GM21723 (cell line): ENCODE data around the gene ARL8A.
A peak's percentile ranks its signal among the peaks of the same experiment; 100 is the strongest.
"Not testable (repeated sequence)": the region's sequence is repeated elsewhere in the genome, so short reads cannot be mapped to it uniquely, and the experiment has no call there.

Experiments used
- ATAC-seq: cut with Tn5 transposase; IDR thresholded peaks from one replicate; pipeline ENCODE4 v1.9.1; 2021; ENCODE audit warnings: mild to moderate bottlenecking, moderate library complexity; ENCODE audit not compliant: unreplicated experiment

ARL8A gene

DNA sequence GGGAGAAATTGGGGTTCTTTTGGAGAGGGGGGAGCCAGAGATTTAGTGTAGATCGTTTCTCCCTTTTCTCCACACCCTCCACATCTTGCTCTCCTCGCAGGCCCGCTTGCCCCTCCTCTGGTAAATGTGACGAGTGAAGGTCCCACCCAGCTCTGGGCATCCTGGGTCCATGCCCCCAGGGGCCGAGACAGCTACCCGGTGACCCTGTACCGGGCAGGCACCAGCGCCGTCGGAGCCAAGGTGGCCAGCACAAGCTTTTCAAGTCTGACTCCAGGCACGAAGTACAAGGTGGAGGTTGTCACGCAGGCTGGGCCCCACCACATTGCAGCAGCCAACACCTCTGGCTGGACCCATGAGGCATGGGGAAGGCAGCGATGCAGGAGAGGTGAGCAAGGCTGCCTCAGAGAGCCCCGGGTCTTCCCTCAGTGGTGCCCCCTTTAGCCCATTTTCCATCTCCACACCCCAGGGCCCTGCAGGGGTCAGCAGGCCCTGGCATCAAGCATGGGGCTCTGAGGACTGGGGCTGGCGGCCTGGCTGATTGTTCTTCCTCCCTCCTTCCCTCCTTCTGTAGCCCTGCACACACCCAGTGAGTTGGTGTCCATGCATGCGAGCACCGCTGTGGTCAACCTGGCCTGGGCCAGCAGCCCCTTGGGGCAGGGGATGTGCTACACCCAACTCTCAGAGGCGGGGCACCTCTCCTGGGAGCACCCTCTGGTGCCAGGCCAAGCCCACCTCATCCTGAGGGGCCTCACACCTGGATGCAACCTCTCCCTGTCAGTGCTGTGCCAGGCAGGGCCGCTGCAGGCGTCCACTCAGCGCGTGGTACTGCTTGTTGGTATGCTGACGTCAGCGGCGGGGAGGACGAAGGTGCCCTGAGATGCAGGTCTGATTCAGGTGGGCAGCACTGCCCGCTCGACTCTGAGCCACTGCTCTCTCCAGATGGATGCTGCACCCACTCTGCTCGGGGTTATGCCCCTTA is 32.7 kb upstream of the ARL8A start:
- no peak for ATAC-seq

GRCh38 chr1:202173993-202174392 is 29.5 kb upstream of the ARL8A start:
- no peak for ATAC-seq

DNA sequence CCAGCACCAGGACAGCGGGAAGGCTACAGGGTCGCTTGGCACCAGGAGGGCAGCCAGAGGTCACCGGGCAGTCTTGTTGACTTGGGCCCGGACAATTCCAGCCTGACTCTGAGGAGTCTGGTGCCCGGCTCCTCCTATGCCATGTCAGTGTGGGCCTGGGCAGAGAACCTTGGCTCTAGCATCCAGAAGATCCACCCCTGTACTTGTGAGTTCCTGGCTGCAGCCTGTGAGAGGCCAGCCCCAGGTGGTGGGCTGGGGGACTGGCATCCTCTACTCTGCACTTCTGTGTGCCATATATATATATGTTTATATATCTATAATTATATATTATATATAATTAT is 27.4 kb upstream of the ARL8A start:
- no peak for ATAC-seq

DNA sequence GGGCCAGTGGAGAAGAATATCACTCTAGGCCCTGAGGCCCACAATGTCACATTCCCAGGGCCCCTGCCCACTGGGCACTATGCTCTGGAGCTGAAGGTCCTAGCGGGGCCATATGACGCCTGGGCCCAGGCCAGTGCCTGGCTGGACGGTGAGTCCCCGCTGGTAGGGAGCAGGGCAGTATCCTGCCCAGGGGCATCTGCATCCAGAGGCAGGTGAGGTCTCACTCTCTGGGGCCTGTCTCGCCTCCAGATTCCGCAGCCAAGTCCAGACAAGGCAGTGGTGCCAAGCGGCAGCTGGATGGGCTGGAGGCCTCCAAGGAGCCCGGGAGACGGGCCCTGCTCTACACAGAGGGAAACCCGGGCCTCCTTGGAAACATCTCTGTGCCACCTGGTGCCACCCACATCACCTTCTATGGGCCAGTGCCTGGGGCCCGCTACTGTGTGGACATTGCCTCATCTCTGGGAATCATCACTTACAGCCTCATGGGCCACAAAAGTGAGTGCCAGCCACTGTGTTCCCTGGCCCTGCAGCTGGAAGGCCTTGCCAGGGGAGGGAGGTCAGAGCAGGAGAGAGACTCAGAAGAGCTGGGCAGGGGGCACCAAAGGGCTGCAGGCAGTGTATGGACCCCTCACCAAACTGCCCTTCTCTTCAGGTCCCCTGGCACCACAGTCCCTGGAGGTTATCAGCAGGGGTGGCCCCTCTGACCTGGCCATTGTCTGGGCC is 26.9 kb upstream of the ARL8A start:
- ATAC-seq, result no peak

DNA sequence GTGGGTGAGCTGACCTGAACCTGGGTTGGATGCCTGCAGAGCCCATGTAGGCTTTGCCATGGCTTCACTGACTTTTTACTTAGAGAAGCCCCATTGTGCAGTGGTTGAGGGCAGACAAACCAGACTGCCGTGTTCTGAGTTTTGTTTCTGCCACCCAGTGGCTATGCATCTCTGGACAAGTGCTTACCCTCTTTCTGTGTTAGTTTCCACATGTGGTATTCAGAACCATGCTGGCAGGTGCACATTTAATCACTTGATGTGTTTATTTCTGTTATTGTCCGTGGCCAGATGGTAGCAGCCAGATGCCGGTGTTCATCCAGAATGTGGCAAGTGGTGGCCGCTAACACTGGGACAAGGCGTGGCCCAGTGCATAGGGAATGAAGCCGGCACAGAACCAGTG is 26.2 kb upstream of the ARL8A start:
- ATAC-seq, result no peak

- ATAC-seq, result no peak
Measured at GRCh38 chr1:202168861-202169260, 24.3 kb upstream of the ARL8A start.

DNA sequence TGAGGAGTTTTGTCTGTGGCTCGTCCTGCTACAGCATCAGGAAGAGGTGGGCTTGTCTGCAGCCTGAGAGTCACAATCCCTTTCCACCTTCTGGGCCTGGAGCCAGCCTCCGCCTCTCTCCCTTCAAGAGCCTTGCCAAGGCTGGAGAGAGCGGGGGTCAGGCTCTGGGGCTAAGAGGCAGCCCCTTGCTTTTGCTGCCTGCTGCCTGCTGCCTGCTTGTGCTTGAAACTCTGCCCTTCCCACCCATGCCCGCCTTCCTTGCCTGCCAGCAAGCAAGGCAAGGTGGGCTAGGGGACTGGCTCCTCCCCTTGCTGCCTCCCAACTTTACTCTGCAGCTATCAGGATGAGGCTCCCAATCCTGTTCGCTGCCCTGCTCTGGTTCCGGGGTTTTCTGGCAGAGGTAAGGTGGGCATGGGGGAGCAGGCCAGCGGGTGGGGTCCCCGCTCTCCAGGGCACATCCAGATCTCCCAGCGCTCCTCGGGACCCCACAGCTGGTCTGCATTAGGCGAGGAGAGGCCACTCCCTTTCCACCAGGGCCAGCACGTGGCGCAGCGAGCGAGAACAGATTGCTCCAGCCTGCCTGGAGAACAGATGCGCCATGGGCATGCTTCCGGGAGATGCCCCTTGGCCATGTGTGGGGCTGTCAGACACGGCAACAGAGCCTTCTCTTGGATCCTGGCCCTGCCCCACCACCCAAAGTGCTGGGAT is 23.3 kb upstream of the ARL8A start:
- ATAC-seq, result no peak

- ATAC-seq, result not testable (repeated sequence)
Measured at GRCh38 chr1:202167054-202167453, 22.5 kb upstream of the ARL8A start.

DNA sequence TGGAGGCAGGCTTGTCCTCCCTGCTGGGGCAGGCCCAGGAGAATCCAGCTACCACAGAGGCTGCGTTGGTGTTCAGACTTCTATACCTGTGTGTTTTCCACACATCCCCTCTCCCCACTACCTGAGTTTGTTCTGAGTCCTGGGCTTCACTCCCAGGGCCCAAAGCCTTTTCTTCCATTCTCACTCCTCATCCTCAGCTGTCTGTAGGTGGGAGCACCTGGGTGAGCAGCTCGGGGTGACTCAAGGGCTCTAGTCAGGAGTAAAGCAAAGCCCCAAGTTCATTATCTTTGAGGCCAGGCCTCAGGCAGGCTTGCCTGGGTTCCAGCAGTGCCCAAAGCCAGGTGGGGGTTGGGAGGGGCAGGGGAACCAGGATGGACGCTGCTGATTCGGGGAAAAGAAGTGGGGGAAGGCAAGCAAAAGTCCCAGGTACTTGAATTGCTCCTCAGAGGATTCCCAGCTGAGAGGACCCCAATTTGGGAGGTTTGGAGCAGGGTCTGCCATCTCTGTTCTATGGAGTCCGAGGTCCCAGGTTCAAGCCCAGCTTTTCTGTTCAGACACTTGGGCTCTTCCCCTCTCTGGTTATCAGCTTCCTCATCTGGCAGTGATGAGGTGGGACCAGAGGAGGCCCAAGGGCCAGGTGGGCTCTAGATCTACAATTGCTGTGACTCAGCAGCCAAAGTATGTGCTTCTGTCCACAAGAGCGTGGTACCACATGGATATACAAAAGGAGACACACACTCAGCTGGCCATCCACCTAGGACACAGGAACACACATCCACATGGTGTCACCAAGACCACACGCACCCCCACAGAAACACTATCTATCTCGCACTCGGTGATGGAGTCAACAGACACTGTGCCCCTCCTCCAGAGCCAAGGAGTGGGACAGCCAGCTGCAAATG is 21.7 kb upstream of the ARL8A start:
- no peak for ATAC-seq

DNA sequence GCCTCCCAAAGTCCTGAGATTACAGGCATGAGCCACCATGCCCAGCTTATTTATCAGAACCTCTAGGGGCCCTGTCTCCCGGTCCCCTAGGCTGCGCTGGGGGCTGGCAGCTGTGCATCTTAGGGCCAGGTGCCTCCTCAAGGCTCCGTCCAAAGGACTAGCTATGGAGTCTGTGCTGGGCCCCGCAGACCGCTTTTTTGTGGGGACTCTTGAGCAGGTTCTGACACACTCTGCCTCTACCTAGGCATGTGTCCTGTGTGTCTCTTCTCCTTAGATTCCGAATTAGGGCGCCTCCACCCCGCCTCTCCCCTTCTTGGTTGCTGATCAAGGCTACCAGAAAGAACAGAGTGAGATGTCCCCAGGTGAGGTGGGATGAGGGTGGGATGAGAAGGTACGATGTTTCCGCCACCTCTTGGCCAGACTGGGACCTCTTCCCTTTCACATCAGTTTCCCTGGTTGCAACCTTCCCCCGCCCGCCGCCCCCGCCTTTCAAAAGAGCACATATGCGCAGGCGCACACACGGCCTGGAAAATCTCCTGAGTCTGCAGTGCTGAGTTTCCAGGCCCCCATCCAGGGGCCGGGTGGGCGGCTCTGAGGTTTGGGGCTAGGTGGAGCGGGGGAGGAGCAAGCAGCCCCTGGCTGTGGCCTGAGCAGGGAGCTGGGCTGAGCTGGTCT is 20.9 kb upstream of the ARL8A start:
- ATAC-seq, result no peak

DNA sequence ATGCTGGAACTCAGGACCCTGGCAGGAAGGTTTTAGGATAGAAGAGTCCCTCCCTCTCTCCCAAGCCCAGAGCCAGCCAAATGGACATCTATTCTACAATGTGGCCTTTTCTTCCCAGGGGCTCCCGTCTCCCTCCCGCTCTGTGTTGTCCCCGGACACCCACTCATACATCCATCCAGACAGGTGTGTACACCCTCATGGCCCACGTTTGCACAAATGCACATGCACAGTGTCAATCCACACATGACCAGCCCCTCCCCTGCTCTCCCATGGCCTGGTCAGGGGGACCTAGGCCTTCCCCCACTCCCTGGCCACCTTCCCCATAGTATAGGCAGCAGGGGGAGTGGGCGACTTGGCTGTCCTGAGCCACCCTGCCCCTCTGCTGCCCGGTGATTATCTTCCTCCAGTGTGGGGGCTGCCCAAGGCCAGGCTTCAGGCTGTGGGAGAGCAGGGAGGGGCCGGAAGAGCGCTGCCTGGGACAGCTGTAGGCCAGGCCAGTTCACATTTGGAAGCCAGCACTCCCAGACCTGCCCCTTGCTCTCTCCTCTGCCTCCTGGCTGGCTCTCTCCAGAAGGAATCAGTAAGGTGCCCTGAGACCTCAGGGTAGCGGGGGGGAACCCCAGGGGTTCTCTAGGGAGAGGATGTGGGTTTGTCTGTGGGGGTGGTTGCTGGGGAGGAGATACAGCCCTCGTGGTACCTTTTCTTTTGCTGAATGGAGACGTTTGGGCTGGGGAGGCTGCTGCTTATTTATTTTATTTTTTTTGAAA is 19.9 kb upstream of the ARL8A start:
- peak; percentile 60 for ATAC-seq

- no peak for ATAC-seq
Measured at GRCh38 chr1:202163281-202164270, 19.0 kb upstream of the ARL8A start.

GRCh38 chr1:202162418-202163280 is 18.1 kb upstream of the ARL8A start:
- ATAC-seq, result no peak

- ATAC-seq, result no peak
Measured at GRCh38 chr1:202162047-202162417, 17.5 kb upstream of the ARL8A start.

GRCh38 chr1:202161151-202162046 is 16.9 kb upstream of the ARL8A start:
- no peak for ATAC-seq

GRCh38 chr1:202160377-202160940 is 15.9 kb upstream of the ARL8A start, which contains the start of gene PTPN7:
TSS of gene PTPN7 (minus strand) at chr1:202160602. CDS start at chr1:202159402, 1,200 bp downstream.
- ATAC-seq, result no peak
